Keratinocyte (primary cell): ENCODE measurements around the gene CIDEC. TPM values are rescaled to one million over a fixed set of nuclear protein-coding genes. Genes with fewer than 3 reads are reported as not detected.

Source experiments
- DNase-seq: peaks from one replicate; pipeline ENCODE4 v3.0.0-alpha.2; 2011; ENCODE audit warnings: low read depth, missing footprints, low spot score
- FAIRE-seq: peaks from 2 replicates; lab custom pipeline; 2011; peaks lifted over from hg19 to GRCh38; lab: Jason Lieb, UNC
- H2AFZ ChIP-seq: 2 replicates; pipeline ENCODE4 v1.6.0; 2012; ENCODE audit warnings: low read length, control low read depth, inconsistent platforms; ENCODE audit not compliant: control insufficient read depth
- H3K27ac ChIP-seq: 2 replicates; pipeline ENCODE4 v1.5.1; 2011; ENCODE audit warnings: low read length; ENCODE audit not compliant: control insufficient read depth, insufficient read depth
- H3K27me3 ChIP-seq: 3 replicates; pipeline ENCODE4 v1.6.0; 2011; ENCODE audit warnings: low read length; ENCODE audit not compliant: control insufficient read depth, insufficient read depth; ENCODE audit errors: extremely low read depth
- H3K36me3 ChIP-seq, 2 experiments: 2 replicates in 1 of 2; 3 replicates in 1 of 2; pipeline ENCODE4 v1.5.1; 2011; ENCODE audit warnings: low read length in 2 of 2, mild to moderate bottlenecking in 1 of 2; ENCODE audit not compliant: control insufficient read depth in 2 of 2, insufficient read depth in 2 of 2; ENCODE audit errors: extremely low read depth in 1 of 2
- H3K4me1 ChIP-seq: 3 replicates; pipeline ENCODE4 v1.5.1; 2011; ENCODE audit warnings: low read length; ENCODE audit not compliant: control insufficient read depth, insufficient read depth; ENCODE audit errors: extremely low read depth
- H3K4me2 ChIP-seq: 3 replicates; pipeline ENCODE4 v1.6.0; 2011; ENCODE audit warnings: low read depth, low read length; ENCODE audit not compliant: control insufficient read depth, insufficient read depth; ENCODE audit errors: extremely low read depth
- H3K4me3 ChIP-seq, 3 experiments: fragments of 200-600 bp in 1 of 3; sonication (generic) in 1 of 3; 2 replicates in 2 of 3; 3 replicates in 1 of 3; pipeline ENCODE4 v1.5.1; 2011 to 2016; ENCODE audit warnings: low read length in 3 of 3, mild to moderate bottlenecking in 3 of 3, control low read depth in 2 of 3, inconsistent platforms in 1 of 3, low read depth in 1 of 3, mixed read lengths in 1 of 3, mixed run types in 1 of 3, moderate library complexity in 1 of 3; ENCODE audit not compliant: control insufficient read depth in 2 of 3, insufficient read depth in 2 of 3; ENCODE audit errors: extremely low read depth in 1 of 3
- H3K79me2 ChIP-seq: 2 replicates; pipeline ENCODE4 v1.6.0; 2012; ENCODE audit warnings: low read length; ENCODE audit not compliant: control insufficient read depth, insufficient read depth
- H3K9ac ChIP-seq: 3 replicates; pipeline ENCODE4 v1.6.0; 2011; ENCODE audit warnings: low read length; ENCODE audit not compliant: control insufficient read depth, insufficient read depth; ENCODE audit errors: extremely low read depth
- H3K9me1 ChIP-seq: 3 replicates; pipeline ENCODE4 v1.6.0; 2011; ENCODE audit warnings: low read length; ENCODE audit not compliant: control insufficient read depth, insufficient read depth; ENCODE audit errors: extremely low read depth
- H3K9me3 ChIP-seq: 2 replicates; pipeline ENCODE4 v1.5.1; 2012; ENCODE audit warnings: low read depth, low read length; ENCODE audit not compliant: control insufficient read depth
- H4K20me1 ChIP-seq: 3 replicates; pipeline ENCODE4 v1.6.0; 2011; ENCODE audit warnings: low read length; ENCODE audit not compliant: control insufficient read depth, insufficient read depth; ENCODE audit errors: extremely low read depth
- EZH2 ChIP-seq: IDR thresholded peaks from one replicate; pipeline ENCODE4 v1.6.1; 2012; ENCODE audit warnings: inconsistent platforms, mild to moderate bottlenecking, low read length, moderate library complexity
- dilution Hi-C: fragments of 300-500 bp; cut with MboI; formaldehyde crosslinking; loops from one replicate; pipeline ENCODE4 v1.7.0; 2020; ENCODE audit warnings: low sequenced_read_pairs; ENCODE audit not compliant: extremely low pct_ligation_motif_present
- polyA plus RNA-seq, 5 experiments: library from polyadenylated mRNA; depleted of rRNA in 3 of 5; stranded (reverse) in 3 of 5; stranded (forward) in 1 of 5; unstranded in 1 of 5; fragments of >200 nt; gene quantifications; 1 replicate in 1 of 5; 2 replicates in 3 of 5; 3 replicates in 1 of 5; pipeline versions ENCODE4 v1.2.1 to v1.2.3, GENCODE V29; 2011 to 2012; ENCODE audit warnings: missing spikeins in 2 of 5, low read depth in 1 of 5, low replicate concordance in 1 of 5
- TF ChIP-seq, protein P1 (sequence below), 3 experiments: IDR thresholded peaks in 1 of 3; conservative IDR thresholded peaks in 1 of 3; optimal IDR thresholded peaks in 1 of 3; 2 replicates in 2 of 3; 3 replicates in 1 of 3; pipeline versions ENCODE3 to v1.5.1; 2011; ENCODE audit warnings: low read length in 3 of 3, mild to moderate bottlenecking in 3 of 3, moderate library complexity in 2 of 3, control low read depth in 1 of 3, inconsistent platforms in 1 of 3; ENCODE audit not compliant: insufficient read depth in 2 of 3; ENCODE audit errors: extremely low read depth in 1 of 3

CIDEC gene
- polyA plus RNA-seq, 1 donor (not counting 4 experiments of a cell fraction or from before 2014, with no cell fraction given): not detected

DNA sequence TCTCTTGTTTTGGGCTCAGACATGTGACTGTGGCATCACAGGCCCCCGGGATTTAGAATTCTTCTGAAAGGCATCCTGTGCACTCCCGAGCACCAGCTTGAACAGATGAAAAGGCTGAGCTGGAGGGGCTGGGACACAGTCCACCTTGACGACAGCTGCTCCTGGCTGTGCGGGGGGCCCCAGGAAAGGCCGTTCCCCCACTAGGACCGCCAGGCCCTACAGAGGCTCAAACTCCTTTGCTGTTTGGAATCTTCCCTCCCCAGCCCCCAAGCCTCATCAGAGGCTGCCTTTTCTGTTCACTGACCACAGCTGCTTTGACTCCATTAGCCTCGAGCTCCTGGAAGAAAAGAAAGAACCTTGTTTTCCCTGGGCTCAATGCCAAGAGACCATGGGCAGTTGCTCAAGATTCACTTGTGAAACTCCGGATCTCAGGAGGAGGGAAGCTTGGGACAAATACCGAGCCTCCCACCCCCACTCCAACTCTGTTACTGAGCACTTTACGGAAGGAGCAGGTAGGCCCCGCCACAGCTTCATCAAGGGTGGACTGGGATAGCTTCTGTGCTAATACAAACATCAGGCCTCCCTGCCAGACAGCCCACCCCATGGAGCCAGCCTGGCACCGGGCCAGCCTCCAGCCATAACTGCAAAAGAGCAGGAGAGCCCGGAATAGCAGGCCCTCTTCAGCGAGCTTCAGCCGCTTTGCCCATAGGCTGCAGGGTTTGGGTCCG lies 15.7 kb downstream of the CIDEC start:
- no peak overlapping the region for H3K4me3 ChIP-seq
- no peaks in the 10 kb centered on the region for H3K79me2 ChIP-seq
- no peak overlapping the region for H3K9ac ChIP-seq
- no peaks in the 10 kb centered on the region for H3K9me1 ChIP-seq
- dilution Hi-C loops: no loop called here
- H3K27ac ChIP-seq: no peak overlapping the region
- no peaks in the 10 kb centered on the region for H3K4me1 ChIP-seq
- H3K4me2 ChIP-seq: no peak overlapping the region
- no peaks in the 10 kb centered on the region for H4K20me1 ChIP-seq
- no peaks in the 10 kb centered on the region for H3K9me3 ChIP-seq
- no peak overlapping the region for H2AFZ ChIP-seq
- no peaks in the 10 kb centered on the region for H3K27me3 ChIP-seq
- DNase-seq (no peak), FAIRE-seq (no peak)
- TF ChIP-seq EZH2: no peak
- TF ChIP-seq, protein P1, sequence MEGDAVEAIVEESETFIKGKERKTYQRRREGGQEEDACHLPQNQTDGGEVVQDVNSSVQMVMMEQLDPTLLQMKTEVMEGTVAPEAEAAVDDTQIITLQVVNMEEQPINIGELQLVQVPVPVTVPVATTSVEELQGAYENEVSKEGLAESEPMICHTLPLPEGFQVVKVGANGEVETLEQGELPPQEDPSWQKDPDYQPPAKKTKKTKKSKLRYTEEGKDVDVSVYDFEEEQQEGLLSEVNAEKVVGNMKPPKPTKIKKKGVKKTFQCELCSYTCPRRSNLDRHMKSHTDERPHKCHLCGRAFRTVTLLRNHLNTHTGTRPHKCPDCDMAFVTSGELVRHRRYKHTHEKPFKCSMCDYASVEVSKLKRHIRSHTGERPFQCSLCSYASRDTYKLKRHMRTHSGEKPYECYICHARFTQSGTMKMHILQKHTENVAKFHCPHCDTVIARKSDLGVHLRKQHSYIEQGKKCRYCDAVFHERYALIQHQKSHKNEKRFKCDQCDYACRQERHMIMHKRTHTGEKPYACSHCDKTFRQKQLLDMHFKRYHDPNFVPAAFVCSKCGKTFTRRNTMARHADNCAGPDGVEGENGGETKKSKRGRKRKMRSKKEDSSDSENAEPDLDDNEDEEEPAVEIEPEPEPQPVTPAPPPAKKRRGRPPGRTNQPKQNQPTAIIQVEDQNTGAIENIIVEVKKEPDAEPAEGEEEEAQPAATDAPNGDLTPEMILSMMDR (optimal IDR thresholded peaks at IDR 0.05 in 1 of 3, IDR thresholded peaks at IDR 0.05 in 1 of 3, conservative IDR thresholded peaks at IDR 0.05 in 1 of 3; ENCODE audit: extremely low read depth in 1 of 3, insufficient read depth in 2 of 3, low read length in 3 of 3): no peak
- H3K36me3 ChIP-seq: no peaks in the 10 kb centered on the region

DNA sequence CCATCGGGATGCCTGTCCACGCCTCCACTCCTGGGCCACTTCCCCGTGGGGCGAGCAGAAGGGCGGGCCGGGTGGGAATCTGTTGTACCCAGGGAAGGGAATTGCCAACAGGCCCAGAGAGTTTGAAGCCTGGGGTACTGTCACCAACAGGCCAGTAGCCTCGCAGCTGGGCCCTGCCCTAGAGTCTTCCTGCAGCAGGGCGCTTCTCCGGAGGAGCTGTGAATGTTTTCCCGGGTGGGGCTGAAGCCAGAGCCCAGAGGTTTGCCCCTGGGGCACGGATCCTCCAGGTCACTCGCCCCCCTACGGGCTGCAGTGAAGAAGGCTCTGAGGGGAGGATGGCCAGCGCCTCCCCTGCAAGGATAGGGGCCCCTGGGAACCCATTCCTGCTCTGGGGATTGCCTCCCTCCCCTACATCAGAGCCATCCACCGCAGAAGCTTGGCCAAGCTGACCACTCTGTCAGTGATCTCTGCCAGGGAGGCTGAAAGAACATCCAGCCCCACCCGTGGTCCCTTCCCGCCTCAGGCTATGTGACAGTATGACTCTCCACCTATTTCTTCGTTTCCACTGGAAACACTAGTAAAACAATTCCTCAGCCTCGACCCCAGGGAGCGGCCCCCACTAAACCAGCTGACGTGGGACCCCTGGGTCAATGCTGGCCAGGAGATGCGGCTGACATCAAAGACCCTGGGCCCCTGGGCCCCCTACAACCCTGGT lies 16.8 kb downstream of the CIDEC start:
- Histone ChIP-seq H3K9me1 (no peaks in the 10 kb centered on the region), H3K79me2 (no peaks in the 10 kb centered on the region), H2AFZ (peak overlapping the region; percentile 58), H3K4me3 (peak overlapping the region in 1 of 3 experiments; percentile 1), H3K4me1 (no peaks in the 10 kb centered on the region), H4K20me1 (no peaks in the 10 kb centered on the region), H3K36me3 (no peaks in the 10 kb centered on the region), H3K4me2 (peak overlapping the region; percentile 37), H3K27ac (no peak overlapping the region), H3K27me3 (no peaks in the 10 kb centered on the region), H3K9ac (no peak overlapping the region), H3K9me3 (no peaks in the 10 kb centered on the region)
- dilution Hi-C loops: no loop called here
- DNase-seq: no peak
- TF ChIP-seq, protein P1 (optimal IDR thresholded peaks at IDR 0.05 in 1 of 3, IDR thresholded peaks at IDR 0.05 in 1 of 3, conservative IDR thresholded peaks at IDR 0.05 in 1 of 3; ENCODE audit: extremely low read depth in 1 of 3, insufficient read depth in 2 of 3, low read length in 3 of 3): no peak
- no peak for TF ChIP-seq EZH2
- FAIRE-seq: no peak
